ENCODE data around the gene PHF21B.

PHF21B gene

GRCh38 chr22:44838316-44839016, 171.3 kb downstream of the PHF21B start:
- no peak for TF ChIP-seq CTCF (IDR thresholded peaks at IDR 0.05)

- no peak for TF ChIP-seq CTCF (IDR thresholded peaks at IDR 0.05)
Observed at GRCh38 chr22:44837481-44837880, 172.3 kb downstream of the PHF21B start.

- no peak for TF ChIP-seq CTCF (IDR thresholded peaks at IDR 0.05)
Observed at GRCh38 chr22:44834065-44834464, 175.7 kb downstream of the PHF21B start.

GRCh38 chr22:44831885-44832284, 177.9 kb downstream of the PHF21B start:
- TF ChIP-seq CTCF (IDR thresholded peaks at IDR 0.05), result no peak
